IMR-90 (cell line): Measurements from ENCODE around the gene COL17A1. TPM values are rescaled to one million over a fixed set of nuclear protein-coding genes. Genes with fewer than 3 reads are reported as not detected.

ENCODE experiments used
- ATAC-seq: fragments of 200-7000 bp; cut with Tn5 transposase; 2 replicates; pipeline ENCODE4 v1.9.1; 2020; ENCODE audit warnings: low read depth, mild to moderate bottlenecking, moderate library complexity
- BruUV-seq: library from RNA; stranded (reverse); fragments of 400-500 nt; replicated peaks from 2 replicates; lab custom pipeline; 2021; lab: Mats Ljungman, UMichigan
- CTCF ChIA-PET: fragments of 300-600 bp; formaldehyde crosslinking; extraction: SDS; loops from one replicate; lab custom pipeline; 2021; ENCODE audit warnings: antibody characterized with exemption; lab: Yijun Ruan, JAX
- POLR2A ChIA-PET: fragments of 300-600 bp; sonication (Branson Sonifier 250); formaldehyde crosslinking; loops from one replicate; lab custom pipeline; 2022; ENCODE audit warnings: antibody characterized with exemption; ENCODE audit not compliant: unreplicated experiment; lab: Charles Lee
- DNase-seq: peaks from one replicate; pipeline ENCODE4 v3.0.0; 2013
- H2AFZ ChIP-seq: replicated peaks from 2 replicates; pipeline ENCODE3; 2013; ENCODE audit warnings: low read length, mild to moderate bottlenecking; ENCODE audit not compliant: poor library complexity
- H2AK5ac ChIP-seq: 2 replicates; pipeline ENCODE4 v1.6.1; 2013; ENCODE audit warnings: low read depth, low read length, inconsistent platforms
- H2AK9ac ChIP-seq: replicated peaks from 2 replicates; pipeline ENCODE3; 2013; ENCODE audit warnings: mild to moderate bottlenecking, low read depth, low read length, moderate library complexity; ENCODE audit not compliant: poor library complexity
- H2BK120ac ChIP-seq: 2 replicates; pipeline ENCODE4 v1.6.1; 2013; ENCODE audit warnings: low read depth, low read length, inconsistent platforms
- H2BK15ac ChIP-seq: 3 replicates; pipeline ENCODE4 v1.6.1; 2013; ENCODE audit warnings: low read depth, low read length, inconsistent platforms
- H2BK20ac ChIP-seq: 2 replicates; pipeline ENCODE4 v1.6.1; 2013; ENCODE audit warnings: low read depth, mild to moderate bottlenecking, inconsistent platforms, low read length, moderate library complexity
- H2BK5ac ChIP-seq: 2 replicates; pipeline ENCODE4 v1.6.1; 2013; ENCODE audit warnings: mild to moderate bottlenecking, low read depth, low read length, inconsistent platforms; ENCODE audit not compliant: poor library complexity, severe bottlenecking
- H3K14ac ChIP-seq: replicated peaks from 2 replicates; pipeline ENCODE4 v1.6.1; 2013; ENCODE audit warnings: low read depth, low read length, inconsistent platforms
- H3K18ac ChIP-seq: 2 replicates; pipeline ENCODE4 v1.6.1; 2013; ENCODE audit warnings: low read depth, low read length, control low read depth
- H3K23ac ChIP-seq: 2 replicates; pipeline ENCODE4 v1.6.1; 2013; ENCODE audit warnings: low read depth, low read length, inconsistent platforms
- H3K27ac ChIP-seq: 2 replicates; pipeline ENCODE4 v1.5.1; 2013; ENCODE audit warnings: mild to moderate bottlenecking, control low read depth, low read length; ENCODE audit not compliant: insufficient read depth
- H3K27me3 ChIP-seq: 2 replicates; pipeline ENCODE4 v1.6.1; 2013; ENCODE audit warnings: low read length; ENCODE audit not compliant: control insufficient read depth, insufficient read depth
- H3K36me3 ChIP-seq: 2 replicates; pipeline ENCODE4 v1.6.1; 2013; ENCODE audit warnings: low read length, mixed read lengths; ENCODE audit not compliant: control insufficient read depth, insufficient read depth
- H3K4ac ChIP-seq: 2 replicates; pipeline ENCODE4 v1.6.1; 2013; ENCODE audit warnings: low read depth, low read length, inconsistent platforms
- H3K4me1 ChIP-seq: 2 replicates; pipeline ENCODE4 v1.6.1; 2013; ENCODE audit warnings: low read length, mixed read lengths; ENCODE audit not compliant: control insufficient read depth, insufficient read depth
- H3K4me2 ChIP-seq: 2 replicates; pipeline ENCODE4 v1.6.1; 2013; ENCODE audit warnings: low read depth, mild to moderate bottlenecking, control low read depth, low read length, moderate library complexity
- H3K4me3 ChIP-seq: 2 replicates; pipeline ENCODE4 v1.5.1; 2013; ENCODE audit warnings: low read depth, mild to moderate bottlenecking, control low read depth, low read length, moderate library complexity; ENCODE audit not compliant: insufficient read depth
- H3K56ac ChIP-seq: 2 replicates; pipeline ENCODE4 v1.6.1; 2013; ENCODE audit warnings: low read length, inconsistent platforms; ENCODE audit not compliant: insufficient read depth; ENCODE audit errors: extremely low read depth
- H3K79me1 ChIP-seq, 2 experiments: 2 replicates each; pipeline ENCODE4 v1.6.1; 2013; ENCODE audit warnings: low read length in 2 of 2, inconsistent platforms in 1 of 2, low read depth in 1 of 2
- H3K9ac ChIP-seq: 2 replicates; pipeline ENCODE4 v1.6.1; 2013; ENCODE audit warnings: low read depth, low read length, control low read depth
- H3K9me1 ChIP-seq: 2 replicates; pipeline ENCODE4 v1.6.1; 2013; ENCODE audit warnings: low read length, inconsistent platforms; ENCODE audit not compliant: insufficient read depth
- H3K9me3 ChIP-seq: 2 replicates; pipeline ENCODE4 v1.6.1; 2013; ENCODE audit warnings: low read length; ENCODE audit not compliant: control insufficient read depth, insufficient read depth
- H4K20me1 ChIP-seq: 2 replicates; pipeline ENCODE4 v1.6.1; 2013; ENCODE audit warnings: low read length, inconsistent platforms; ENCODE audit not compliant: insufficient read depth
- H4K5ac ChIP-seq: 2 replicates; pipeline ENCODE4 v1.6.1; 2013; ENCODE audit warnings: mild to moderate bottlenecking, low read depth, low read length, control low read depth
- H4K8ac ChIP-seq, 2 experiments: 2 replicates each; pipeline ENCODE4 v1.6.1; 2013; ENCODE audit warnings: low read depth in 2 of 2, low read length in 2 of 2, control low read depth in 1 of 2, inconsistent platforms in 1 of 2
- H4K91ac ChIP-seq: 2 replicates; pipeline ENCODE4 v1.6.1; 2013; ENCODE audit warnings: low read depth, low read length, inconsistent platforms; ENCODE audit not compliant: insufficient read depth
- MAFK ChIP-seq: IDR thresholded peaks from 2 replicates; pipeline ENCODE4 v1.6.1; 2012; ENCODE audit warnings: low read depth, low read length, improper control_type of control experiment
- MAZ ChIP-seq: IDR thresholded peaks from 2 replicates; pipeline ENCODE4 v1.6.1; 2012; ENCODE audit warnings: low read depth, mild to moderate bottlenecking, low read length, improper control_type of control experiment, moderate library complexity, borderline replicate concordance
- POLR2A ChIP-seq: IDR thresholded peaks from 2 replicates; pipeline ENCODE4 v1.6.1; 2012; ENCODE audit warnings: mild to moderate bottlenecking, low read depth, low read length
- RAD21 ChIP-seq: IDR thresholded peaks from 2 replicates; pipeline ENCODE4 v1.6.1; 2012; ENCODE audit warnings: low read length, improper control_type of control experiment
- SMC3 ChIP-seq: fragments of 150-350 bp; IDR thresholded peaks from 2 replicates; pipeline ENCODE4 v1.6.1; 2016; ENCODE audit warnings: low read depth, mild to moderate bottlenecking, antibody characterized with exemption, low read length, moderate library complexity
- WGBS, 2 experiments: methylation state at CpG; one replicate each; pipeline versions ENCODE4 v1.1.5 to v1.1.7; 2013; ENCODE audit warnings: missing lambda C conversion rate in 2 of 2; ENCODE audit not compliant: insufficient read length in 1 of 2; ENCODE audit errors: extremely low coverage in 2 of 2; 5-methylcytosine and 5-hydroxymethylcytosine counted together
- dilution Hi-C: fragments of 300-500 bp; cut with HindIII; formaldehyde crosslinking; loops from one replicate; pipeline ENCODE4 v1.14.3; 2018; ENCODE audit warnings: low sequenced_read_pairs; ENCODE audit not compliant: unreplicated experiment
- in situ Hi-C: fragments of 300-500 bp; cut with MboI; formaldehyde crosslinking; loops from 3 replicates; pipeline ENCODE4 v1.14.3; 2019; ENCODE audit warnings: low sequenced_read_pairs, inconsistent platforms, mixed read lengths
- intact Hi-C: fragments of 100-400 bp; cut with micrococcal nuclease; formaldehyde crosslinking; loops from 2 replicates; pipeline ENCODE4 v1.10.0; 2022
- polyA plus RNA-seq, 3 experiments: library from polyadenylated mRNA; depleted of rRNA; stranded (reverse); fragments of >200 nt; gene quantifications; 2 replicates each; pipeline ENCODE4 v1.2.3, GENCODE V29; 2012; ENCODE audit warnings: low replicate concordance in 1 of 3
- total RNA-seq: library from RNA; depleted of rRNA; stranded (reverse); fragments of >200 nt; gene quantifications from 2 replicates; pipeline ENCODE4 v1.2.3, GENCODE V29; 2012
- TF ChIP-seq, protein P1 (sequence below): conservative IDR thresholded peaks from 2 replicates; pipeline ENCODE4 v1.5.1; 2012; ENCODE audit warnings: mild to moderate bottlenecking, low read depth, low read length, improper control_type of control experiment

The COL17A1 gene
- total and polyA plus RNA-seq, 2 of the 4 experiments (the other 2 are of a cell fraction): 0.14 to 0.18 TPM

DNA sequence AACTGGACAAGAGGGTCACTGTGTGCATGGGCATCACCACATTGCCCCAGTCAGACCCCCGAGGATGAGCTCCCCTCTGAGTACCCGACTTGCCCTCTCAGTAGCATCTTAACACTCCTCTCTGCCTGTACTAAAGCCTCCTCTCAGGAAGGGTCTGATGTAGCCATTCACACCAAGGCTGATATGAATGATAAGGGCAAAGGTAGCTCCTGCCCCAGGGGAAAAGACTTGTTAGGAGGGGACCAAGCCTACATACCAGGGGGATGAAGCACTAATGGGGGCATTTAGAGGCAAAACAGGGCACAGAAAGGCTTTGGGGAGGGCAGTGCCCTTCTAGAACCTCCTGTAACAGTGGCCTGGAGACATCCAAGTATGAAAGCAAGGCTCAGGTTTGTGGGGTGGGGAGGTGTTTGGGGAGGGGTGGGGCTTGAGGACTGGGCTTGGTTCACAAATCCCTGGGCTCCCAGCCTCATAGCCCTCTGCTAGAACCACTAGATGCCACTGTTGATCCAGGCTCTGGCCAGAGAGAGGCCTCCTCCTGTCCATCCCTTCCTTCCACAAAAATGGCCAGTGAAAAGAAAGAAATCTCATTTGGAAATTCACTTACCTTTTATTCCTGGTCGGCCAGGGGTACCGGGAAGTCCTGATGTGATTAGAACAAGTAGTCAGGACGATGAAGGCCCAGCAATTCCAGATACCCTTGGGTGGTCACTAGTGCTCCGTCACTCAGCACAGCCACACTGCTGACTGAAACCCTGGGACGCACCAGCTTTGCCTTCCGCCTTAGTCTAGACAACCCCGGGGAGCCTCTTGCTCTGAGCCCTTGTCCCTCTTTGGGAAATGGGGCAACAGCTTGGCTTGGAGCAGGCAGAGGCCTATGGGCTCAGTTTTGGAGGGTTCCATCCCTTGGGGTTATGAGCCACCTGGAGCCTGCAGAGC is 40.3 kb downstream of the COL17A1 start:
- ATAC-seq: peak; percentile 96
- Histone ChIP-seq H3K56ac (no peak overlapping the region), H3K14ac (no peak overlapping the region), H3K4ac (0 out of 2 replicates have a peak overlapping the region, but pooled peaks have one; percentile 34), H2BK120ac (no peak overlapping the region; the same call in 1 of the 2 replicates), H2AK9ac (no peak overlapping the region), H3K9me3 (no peaks in the 10 kb centered on the region), H3K9ac (no peak overlapping the region), H3K27ac (no peak overlapping the region), H4K20me1 (no peaks in the 10 kb centered on the region), H3K23ac (no peak overlapping the region), H3K4me3 (no peak overlapping the region), H3K79me1 (no peaks in the 10 kb centered on the region), H2AK5ac (peak overlapping the region; percentile 65; the same call in 1 of the 2 replicates), H3K27me3 (no peaks in the 10 kb centered on the region), H3K4me2 (no peak overlapping the region), H4K91ac (no peak overlapping the region; the same call in 1 of the 2 replicates), H2BK20ac (no peak overlapping the region), H3K9me1 (no peaks in the 10 kb centered on the region), H2BK5ac (no peak overlapping the region), H4K8ac (no peak overlapping the region), H2AFZ (peak overlapping the region; percentile 51), H3K4me1 (0 out of 2 replicates have a peak, but pooled peaks cover 3% of the 10 kb centered on the region), H3K18ac (no peak overlapping the region), H3K36me3 (no peaks in the 10 kb centered on the region), H2BK15ac (no peak overlapping the region), H4K5ac (no peak overlapping the region)
- in situ Hi-C loops (loop anchor here (5.0 kb wide), 1 partner anchor 302 kb away; no protein-coding TSS in a partner anchor), intact Hi-C loops (loop anchor here (1.0 to 2.0 kb wide), 4 partner anchors 76 to 305 kb away; partner anchors contain the start of gene GSTO1), dilution Hi-C loops (no loop called here)
- 80% methylated on average over 1 of the region's 9 CpGs; no CpG with 5 or more reads in 1 of the 2 experiments for WGBS, 2 experiments
- TF ChIP-seq MAZ (peak; percentile 42; the same call in 1 of the 2 replicates), POLR2A (peak; percentile 49; the same call in 1 of the 2 replicates), SMC3 (peak; percentile 98), RAD21 (peak; percentile 99), MAFK (no peak)
- TF ChIP-seq, protein P1, sequence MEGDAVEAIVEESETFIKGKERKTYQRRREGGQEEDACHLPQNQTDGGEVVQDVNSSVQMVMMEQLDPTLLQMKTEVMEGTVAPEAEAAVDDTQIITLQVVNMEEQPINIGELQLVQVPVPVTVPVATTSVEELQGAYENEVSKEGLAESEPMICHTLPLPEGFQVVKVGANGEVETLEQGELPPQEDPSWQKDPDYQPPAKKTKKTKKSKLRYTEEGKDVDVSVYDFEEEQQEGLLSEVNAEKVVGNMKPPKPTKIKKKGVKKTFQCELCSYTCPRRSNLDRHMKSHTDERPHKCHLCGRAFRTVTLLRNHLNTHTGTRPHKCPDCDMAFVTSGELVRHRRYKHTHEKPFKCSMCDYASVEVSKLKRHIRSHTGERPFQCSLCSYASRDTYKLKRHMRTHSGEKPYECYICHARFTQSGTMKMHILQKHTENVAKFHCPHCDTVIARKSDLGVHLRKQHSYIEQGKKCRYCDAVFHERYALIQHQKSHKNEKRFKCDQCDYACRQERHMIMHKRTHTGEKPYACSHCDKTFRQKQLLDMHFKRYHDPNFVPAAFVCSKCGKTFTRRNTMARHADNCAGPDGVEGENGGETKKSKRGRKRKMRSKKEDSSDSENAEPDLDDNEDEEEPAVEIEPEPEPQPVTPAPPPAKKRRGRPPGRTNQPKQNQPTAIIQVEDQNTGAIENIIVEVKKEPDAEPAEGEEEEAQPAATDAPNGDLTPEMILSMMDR: peak; percentile 95
- POLR2A ChIA-PET: no interaction called here
- CTCF ChIA-PET: interaction anchor here (0.6 kb wide), 1 partner anchor 247 kb away, joined by 3 read pairs; no protein-coding TSS in a partner anchor
- DNase-seq: peak; percentile 76
- no TSS peak for BruUV-seq
